K562 (cell line): ENCODE measurements around the gene CREB3L1. TPM values are rescaled to one million over a fixed set of nuclear protein-coding genes. Genes with fewer than 3 reads are reported as not detected.

Source experiments
- ATAC-seq: fragments of 200-7000 bp; cut with Tn5 transposase; 3 replicates; pipeline ENCODE4 v1.9.1; 2020; ENCODE audit warnings: moderate library complexity
- BruUV-seq: library from RNA; stranded (reverse); fragments of 400-500 nt; replicated peaks from 2 replicates; lab custom pipeline; 2021; lab: Mats Ljungman, UMichigan
- CTCF ChIA-PET: fragments of 300-600 bp; formaldehyde crosslinking; extraction: SDS; loops from one replicate; lab custom pipeline; 2021; ENCODE audit warnings: low intra/inter-chr PET ratio; lab: Yijun Ruan, JAX
- POLR2A ChIA-PET: fragments of 300-600, 350-650 bp; sonication (Branson Sonifier 250); formaldehyde crosslinking; extraction: SDS; loops from one replicate; lab custom pipeline; 2021; ENCODE audit warnings: antibody characterized with exemption, inconsistent platforms; lab: Yijun Ruan, JAX
- DNase-seq, 4 experiments: peaks; one replicate each; pipeline versions ENCODE4 v3.0.0 to v3.0.0-alpha.2; 2011 to 2018; ENCODE audit warnings: low spot score in 3 of 4, mixed read lengths in 3 of 4; ENCODE audit errors: extremely low read depth in 1 of 4
- FAIRE-seq: peaks from 2 replicates; lab custom pipeline; 2011; peaks lifted over from hg19 to GRCh38; lab: Jason Lieb, UNC
- H2AFZ ChIP-seq: 2 replicates; pipeline ENCODE4 v1.6.0; 2011; ENCODE audit warnings: low read depth, low read length, control low read depth, inconsistent platforms
- H3K27ac ChIP-seq: fragments of 200-600 bp; 3 replicates; pipeline ENCODE4 v1.8.0; 2011; ENCODE audit warnings: low read depth, mild to moderate bottlenecking, control low read depth, inconsistent platforms, low read length, moderate library complexity, mixed read lengths; ENCODE audit errors: extremely low read depth
- H3K27me3 ChIP-seq, 2 experiments: fragments of 300-600 bp in 1 of 2; 2 replicates in 1 of 2; 3 replicates in 1 of 2; pipeline versions ENCODE4 v1.6.0 to v1.8.0; 2011; ENCODE audit warnings: inconsistent platforms in 2 of 2, low read length in 2 of 2, mild to moderate bottlenecking in 1 of 2, mixed read lengths in 1 of 2, moderate library complexity in 1 of 2; ENCODE audit not compliant: control insufficient read depth in 2 of 2, insufficient read depth in 2 of 2
- H3K36me3 ChIP-seq: fragments of 300-600 bp; 3 replicates; pipeline ENCODE4 v1.8.0; 2011; ENCODE audit warnings: mild to moderate bottlenecking, low read length, inconsistent platforms; ENCODE audit not compliant: control insufficient read depth, insufficient read depth
- H3K4me1 ChIP-seq, 2 experiments: fragments of 200-600 bp in 1 of 2; replicated peaks in 1 of 2; 2 replicates in 1 of 2; 3 replicates in 1 of 2; pipeline versions ENCODE4 v1.5.1 to v1.8.0; 2011; ENCODE audit warnings: inconsistent platforms in 2 of 2, low read length in 2 of 2, mild to moderate bottlenecking in 1 of 2, mixed read lengths in 1 of 2, moderate library complexity in 1 of 2; ENCODE audit not compliant: control insufficient read depth in 2 of 2, insufficient read depth in 2 of 2
- H3K4me2 ChIP-seq: 2 replicates; pipeline ENCODE4 v1.6.1; 2011; ENCODE audit warnings: low read length, control low read depth, inconsistent platforms, mixed read lengths; ENCODE audit not compliant: insufficient read depth
- H3K4me3 ChIP-seq: fragments of 200-600 bp; sonication (generic), shearing (Covaris generic); 2 replicates; pipeline ENCODE4 v1.5.1; 2016; ENCODE audit warnings: control low read depth, inconsistent platforms
- H3K79me2 ChIP-seq: fragments of 200-600 bp; 3 replicates; pipeline ENCODE4 v1.8.0; 2011; ENCODE audit warnings: low read length, inconsistent platforms; ENCODE audit not compliant: control insufficient read depth, insufficient read depth
- H3K9ac ChIP-seq, 2 experiments: 2 replicates each; pipeline versions ENCODE4 v1.6.0 to v1.6.1; 2011; ENCODE audit warnings: low read depth in 2 of 2, low read length in 2 of 2, control low read depth in 1 of 2, inconsistent platforms in 1 of 2, mild to moderate bottlenecking in 1 of 2, mixed read lengths in 1 of 2; ENCODE audit not compliant: insufficient read depth in 1 of 2
- H3K9me1 ChIP-seq: one replicate; pipeline ENCODE4 v1.6.0; 2011; ENCODE audit warnings: inconsistent platforms, mild to moderate bottlenecking, low read length, moderate library complexity; ENCODE audit not compliant: control insufficient read depth, insufficient read depth
- H3K9me3 ChIP-seq: replicated peaks from 2 replicates; pipeline ENCODE4 v1.5.1; 2011; ENCODE audit warnings: low read depth, low read length, inconsistent platforms; ENCODE audit not compliant: control insufficient read depth, insufficient read depth
- H4K20me1 ChIP-seq: replicated peaks from 2 replicates; pipeline ENCODE4 v1.6.1; 2011; ENCODE audit warnings: low read length, inconsistent platforms, mixed read lengths; ENCODE audit not compliant: control insufficient read depth, insufficient read depth
- ATF7 ChIP-seq: fragments of 450-650 bp; IDR thresholded peaks from 2 replicates; pipeline ENCODE4 v1.7.1; 2014; ENCODE audit warnings: mild to moderate bottlenecking, moderate library complexity
- COPS2 ChIP-seq: fragments of 450-650 bp; conservative IDR thresholded peaks from 2 replicates; pipeline ENCODE4 v1.6.1; 2016; ENCODE audit warnings: mild to moderate bottlenecking, moderate library complexity
- DEAF1 ChIP-seq: fragments of 450-650 bp; formaldehyde crosslinking; IDR thresholded peaks from 2 replicates; pipeline ENCODE4 v1.4.0; 2020; ENCODE audit warnings: mild to moderate bottlenecking, moderate library complexity
- E2F8 ChIP-seq: fragments of 450-650 bp; IDR thresholded peaks from 2 replicates; pipeline ENCODE4 v1.7.1; 2018; ENCODE audit warnings: mild to moderate bottlenecking, low read depth; ENCODE audit not compliant: partially characterized antibody
- L3MBTL2 ChIP-seq: fragments of 450-650 bp; IDR thresholded peaks from 2 replicates; pipeline ENCODE4 v1.6.1; 2016; ENCODE audit warnings: mild to moderate bottlenecking, moderate library complexity
- NR2F6 ChIP-seq: fragments of 450-650 bp; formaldehyde crosslinking; IDR thresholded peaks from 2 replicates; pipeline ENCODE4 v1.4.0; 2020; ENCODE audit warnings: mild to moderate bottlenecking
- PHF8 ChIP-seq: fragments of 200-600 bp; sonication (generic); IDR thresholded peaks from 2 replicates; pipeline ENCODE4 v1.6.1; 2012; ENCODE audit warnings: mixed run types, mild to moderate bottlenecking, inconsistent platforms, low read length, moderate library complexity, borderline replicate concordance
- RFX7 ChIP-seq: fragments of 250-450 bp; sonication (Bioruptor Pico); IDR thresholded peaks from 2 replicates; pipeline ENCODE4 v1.5.1; 2021; ENCODE audit warnings: mild to moderate bottlenecking
- SAFB2 ChIP-seq: fragments of 200-400 bp; formaldehyde crosslinking; IDR thresholded peaks from 2 replicates; pipeline ENCODE4 v1.6.1; 2018; ENCODE audit warnings: borderline replicate concordance, low read length, low read depth, moderate library complexity; ENCODE audit not compliant: severe bottlenecking
- ZNF12 ChIP-seq: sonication (generic); formaldehyde crosslinking; IDR thresholded peaks from 2 replicates; pipeline ENCODE4 v1.4.0; 2020; ENCODE audit warnings: mild to moderate bottlenecking, missing genetic modification reagents
- ZNF274 ChIP-seq: IDR thresholded peaks from 2 replicates; pipeline ENCODE4 v1.6.1; 2011; ENCODE audit warnings: low read depth, mild to moderate bottlenecking, low read length, moderate library complexity, borderline replicate concordance
- ZNF780A ChIP-seq: fragments of 250-450 bp; sonication (Bioruptor Pico); IDR thresholded peaks from 2 replicates; pipeline ENCODE4 v1.5.0; 2021; ENCODE audit warnings: mild to moderate bottlenecking
- WGBS: fragments of 100-300 bp; shearing (Covaris generic); methylation state at CpG from one replicate; pipeline ENCODE4 v1.1.6; 2016; ENCODE audit warnings: low coverage, mixed read lengths; ENCODE audit not compliant: insufficient coverage; ENCODE audit errors: missing lambda C conversion rate; 5-methylcytosine and 5-hydroxymethylcytosine counted together
- in situ Hi-C: fragments of 300-500 bp; cut with MboI; formaldehyde crosslinking; loops from 4 replicates; pipeline ENCODE4 v1.15.0; 2018; ENCODE audit warnings: inconsistent platforms, mixed read lengths
- intact Hi-C: fragments of 100-400 bp; cut with micrococcal nuclease; formaldehyde crosslinking; loops from 2 replicates; pipeline ENCODE4 v1.14.2; 2022
- polyA plus RNA-seq, 8 experiments: library from polyadenylated mRNA; depleted of rRNA in 4 of 8; stranded (reverse) in 5 of 8; unstranded in 3 of 8; fragments of >200 nt; fragmentation: Nextera tagmentation in 2 of 8; fragmentation: Illumina TruSeq in 1 of 8; extraction: Ambion mirVana in 2 of 8; extraction: Trizol in 1 of 8; gene quantifications; 2 replicates each; pipeline versions ENCODE4 v1.2.1 to v1.2.3, GENCODE V29; 2011 to 2014; ENCODE audit warnings: inconsistent platforms in 1 of 8, missing spikeins in 1 of 8
- total RNA-seq, 7 experiments: library from RNA; depleted of rRNA in 6 of 7; stranded (reverse); fragments of >200 nt in 6 of 7; fragmentation: Illumina TruSeq in 2 of 7; extraction: Trizol in 2 of 7; gene quantifications; 2 replicates each; pipeline versions ENCODE4 v1.2.1 to v1.2.3, GENCODE V29; 2011 to 2021; ENCODE audit warnings: low replicate concordance in 1 of 7
- TF ChIP-seq, protein P1 (sequence below): fragments of 450-650 bp; formaldehyde crosslinking; IDR thresholded peaks from 2 replicates; pipeline ENCODE4 v1.4.0; 2020; ENCODE audit warnings: mild to moderate bottlenecking, moderate library complexity
- TF ChIP-seq, protein P2 (sequence below): fragments of 250-450 bp; sonication (Bioruptor Pico); IDR thresholded peaks from 2 replicates; pipeline ENCODE4 v1.4.0; 2020

Gene CREB3L1
- total and polyA plus RNA-seq, 9 of the 15 experiments (the other 6 are each of a cell fraction or from before 2014, with no cell fraction given), result 1.2 to 27.6 (median 3.7) TPM

GRCh38 chr11:46242952-46243795, 34.3 kb upstream of the CREB3L1 start:
- in situ Hi-C loops, result loop anchor here (10.0 kb wide), 1 partner anchor 72 kb away; no protein-coding TSS in a partner anchor
- Histone ChIP-seq H3K79me2 (peaks cover 25% of the 10 kb centered on the region; the same call in 2 of the 3 replicates), H4K20me1 (no peaks in the 10 kb centered on the region), H3K9me1 (no peaks in the 10 kb centered on the region), H3K9me3 (no peaks in the 10 kb centered on the region), H3K4me3 (peak overlapping the region; percentile 48), H3K27ac (peak overlapping the region; percentile 98), H3K4me2 (peak overlapping the region; percentile 97), H3K27me3 (no peaks in the 10 kb centered on the region), H3K4me1 (peaks cover 36 to 50% of the 10 kb centered on the region in 2 experiments), H3K9ac (peak overlapping the region; percentile 92 to 93), H2AFZ (peak overlapping the region; percentile 81), H3K36me3 (peaks cover 4% of the 10 kb centered on the region; the same call in 1 of the 3 replicates)
- BruUV-seq, result TSS peak; percentile 99
- CTCF ChIA-PET, result no interaction called here
- FAIRE-seq, result peak; percentile 85
- 1% methylated on average over 39 of the region's 46 CpGs for WGBS
- peak; percentile 98 to 99 (median 99) for DNase-seq
- POLR2A ChIA-PET, result interaction anchor here (0.5 to 2.6 kb wide), 43 partner anchors 13 to 667 kb away, joined by 3 to 12 read pairs (median 4); partner anchors contain the start of gene CREB3L1
- ATAC-seq, result peak; percentile 75
- intact Hi-C loops, result loop anchor here (2.0 kb wide), 2 partner anchors 36 to 54 kb away; no protein-coding TSS in a partner anchor
- TF ChIP-seq DEAF1 (CRISPR knock-in tag), result no peak
- peak; percentile 97 for TF ChIP-seq ATF7
- no peak for TF ChIP-seq COPS2
- no peak for TF ChIP-seq RFX7
- TF ChIP-seq L3MBTL2, result peak; percentile 87
- TF ChIP-seq E2F8, result no peak
- TF ChIP-seq ZNF12 (CRISPR knock-in tag), result 0 out of 2 replicates have a peak, but pooled peaks have one; percentile 25
- no peak for TF ChIP-seq SAFB2
- TF ChIP-seq ZNF780A (CRISPR knock-in tag), result no peak
- TF ChIP-seq ZNF274, result no peak; the same call in 1 of the 2 replicates
- TF ChIP-seq, protein P1, sequence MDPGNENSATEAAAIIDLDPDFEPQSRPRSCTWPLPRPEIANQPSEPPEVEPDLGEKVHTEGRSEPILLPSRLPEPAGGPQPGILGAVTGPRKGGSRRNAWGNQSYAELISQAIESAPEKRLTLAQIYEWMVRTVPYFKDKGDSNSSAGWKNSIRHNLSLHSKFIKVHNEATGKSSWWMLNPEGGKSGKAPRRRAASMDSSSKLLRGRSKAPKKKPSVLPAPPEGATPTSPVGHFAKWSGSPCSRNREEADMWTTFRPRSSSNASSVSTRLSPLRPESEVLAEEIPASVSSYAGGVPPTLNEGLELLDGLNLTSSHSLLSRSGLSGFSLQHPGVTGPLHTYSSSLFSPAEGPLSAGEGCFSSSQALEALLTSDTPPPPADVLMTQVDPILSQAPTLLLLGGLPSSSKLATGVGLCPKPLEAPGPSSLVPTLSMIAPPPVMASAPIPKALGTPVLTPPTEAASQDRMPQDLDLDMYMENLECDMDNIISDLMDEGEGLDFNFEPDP, result no peak
- no peak for TF ChIP-seq NR2F6 (CRISPR knock-in tag)
- TF ChIP-seq, protein P2, sequence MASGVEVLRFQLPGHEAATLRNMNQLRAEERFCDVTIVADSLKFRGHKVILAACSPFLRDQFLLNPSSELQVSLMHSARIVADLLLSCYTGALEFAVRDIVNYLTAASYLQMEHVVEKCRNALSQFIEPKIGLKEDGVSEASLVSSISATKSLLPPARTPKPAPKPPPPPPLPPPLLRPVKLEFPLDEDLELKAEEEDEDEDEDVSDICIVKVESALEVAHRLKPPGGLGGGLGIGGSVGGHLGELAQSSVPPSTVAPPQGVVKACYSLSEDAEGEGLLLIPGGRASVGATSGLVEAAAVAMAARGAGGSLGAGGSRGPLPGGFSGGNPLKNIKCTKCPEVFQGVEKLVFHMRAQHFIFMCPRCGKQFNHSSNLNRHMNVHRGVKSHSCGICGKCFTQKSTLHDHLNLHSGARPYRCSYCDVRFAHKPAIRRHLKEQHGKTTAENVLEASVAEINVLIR (CRISPR knock-in tag), result no peak
- TF ChIP-seq PHF8, result peak; percentile 76
